Esophagus squamous epithelium (tissue), 4 donors: ENCODE data around the gene PRKN.

Source experiments
- CTCF ChIP-seq, 6 experiments: fragments of 450-650 bp in 4 of 6; fragments of 200-600 bp in 2 of 6; sonication (generic) in 2 of 6; IDR thresholded peaks; one replicate each; pipeline ENCODE4 v1.5.1; 2016 to 2019; ENCODE audit warnings: antibody characterized with exemption in 6 of 6, mild to moderate bottlenecking in 4 of 6, moderate library complexity in 4 of 6
- POLR2A ChIP-seq, 4 donors: fragments of 450-650 bp; IDR thresholded peaks; one replicate each; pipeline ENCODE4 v1.6.1; 2017; ENCODE audit warnings: antibody characterized with exemption in 4 of 4, mild to moderate bottlenecking in 4 of 4, moderate library complexity in 3 of 4

GRCh38 chr6:162753775-162754174 is 26.2 kb upstream of the PRKN start:
- TF ChIP-seq CTCF (IDR thresholded peaks at IDR 0.05) (no peak), POLR2A (IDR thresholded peaks at IDR 0.05) (no peak)
